Vagina (tissue), 2 donors: ENCODE measurements around the gene CHST9. TPM values are rescaled to one million over a fixed set of nuclear protein-coding genes. Genes with fewer than 3 reads are reported as not detected.

Source experiments
- DNase-seq, 2 donors: peaks; one replicate each; pipeline ENCODE4 v3.0.0-alpha.2; 2017; ENCODE audit errors: extremely low spot score in 2 of 2
- H3K27ac ChIP-seq: fragments of 200-600 bp; sonication (generic); one replicate; pipeline ENCODE4 v1.5.1; 2019
- H3K27me3 ChIP-seq: fragments of 200-600 bp; sonication (generic); one replicate; pipeline ENCODE4 v1.5.1; 2019
- H3K36me3 ChIP-seq, 2 donors: fragments of 200-600 bp; sonication (generic); one replicate each; pipeline ENCODE4 v1.5.1; 2017 to 2019
- H3K4me1 ChIP-seq: fragments of 200-600 bp; sonication (generic); one replicate; pipeline ENCODE4 v1.5.1; 2019
- H3K4me3 ChIP-seq, 2 donors: fragments of 200-600 bp; sonication (generic); 1 replicate in 1 of 2; 2 replicates in 1 of 2; pipeline ENCODE4 v1.5.1; 2016 to 2019
- H3K9me3 ChIP-seq: fragments of 200-600 bp; sonication (generic); one replicate; pipeline ENCODE4 v1.5.1; 2019
- POLR2A ChIP-seq, 2 donors: fragments of 450-650 bp; IDR thresholded peaks; one replicate each; pipeline ENCODE4 v1.6.1; 2017; ENCODE audit warnings: antibody characterized with exemption in 2 of 2, mild to moderate bottlenecking in 2 of 2, moderate library complexity in 2 of 2
- POLR2AphosphoS5 ChIP-seq, 2 donors: sonication (generic); formaldehyde crosslinking; IDR thresholded peaks; one replicate each; pipeline ENCODE4 v1.9.0; 2017; ENCODE audit warnings: antibody characterized with exemption in 2 of 2, mild to moderate bottlenecking in 2 of 2, low read depth in 1 of 2; ENCODE audit not compliant: insufficient read depth in 1 of 2
- intact Hi-C: fragments of 100-400 bp; cut with DNase I; formaldehyde crosslinking; loops from one replicate; pipeline ENCODE4 v1.15.1; 2023
- total RNA-seq: library from RNA; depleted of rRNA; stranded (reverse); fragments of >200 nt; gene quantifications from one replicate; pipeline ENCODE4 v1.2.3, GENCODE V29; 2016
- TF ChIP-seq, protein P1 (sequence below), 3 experiments: fragments of 450-650 bp in 2 of 3; fragments of 200-600 bp in 1 of 3; sonication (generic) in 1 of 3; IDR thresholded peaks; one replicate each; pipeline ENCODE4 v1.5.1; 2017 to 2019; ENCODE audit warnings: antibody characterized with exemption in 3 of 3, mild to moderate bottlenecking in 2 of 3, moderate library complexity in 2 of 3

CHST9 gene
- total RNA-seq, 1 donor from 2014 or later, result 0.74 TPM

DNA sequence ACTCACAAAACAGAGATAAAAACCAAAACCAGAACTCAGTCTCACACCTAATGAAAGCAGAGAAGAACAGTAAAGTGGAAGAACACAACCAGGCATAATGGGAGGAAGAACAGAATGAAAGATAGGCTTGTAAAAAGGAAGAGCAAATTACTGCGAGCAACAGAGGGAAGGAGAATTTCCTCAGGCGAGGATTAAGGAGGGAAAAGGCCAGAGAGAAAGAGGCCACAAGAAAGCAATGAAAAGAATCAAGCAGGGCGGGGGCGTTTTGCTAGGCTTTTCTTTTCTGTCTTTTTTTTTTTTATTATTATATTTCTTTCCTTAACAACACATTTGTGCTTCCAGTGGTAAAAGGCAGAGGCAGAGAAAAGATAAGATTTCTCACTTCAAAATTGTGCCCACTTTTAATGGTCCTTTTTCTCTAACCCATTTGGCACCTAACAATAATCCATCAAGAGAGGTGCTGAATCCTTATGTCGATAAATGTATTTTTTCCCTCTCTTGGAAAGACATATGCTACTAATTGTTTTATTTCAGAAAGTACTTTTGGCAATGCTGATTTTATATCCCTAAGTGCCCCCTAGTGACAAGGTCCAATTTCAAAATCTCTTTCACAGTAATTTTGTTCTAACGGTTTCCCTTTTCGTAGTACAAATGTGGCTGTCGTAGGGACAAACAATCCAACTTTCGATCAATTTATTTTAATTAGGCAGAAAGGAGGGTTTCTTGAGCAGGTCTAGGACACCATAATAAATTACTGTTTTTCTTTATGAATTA lies 180.9 kb downstream of the CHST9 start:
- TF ChIP-seq POLR2AphosphoS5 (IDR thresholded peaks at IDR 0.05; ENCODE audit: insufficient read depth in 1 of 2, low read depth in 1 of 2), result no peak
- TF ChIP-seq, protein P1, sequence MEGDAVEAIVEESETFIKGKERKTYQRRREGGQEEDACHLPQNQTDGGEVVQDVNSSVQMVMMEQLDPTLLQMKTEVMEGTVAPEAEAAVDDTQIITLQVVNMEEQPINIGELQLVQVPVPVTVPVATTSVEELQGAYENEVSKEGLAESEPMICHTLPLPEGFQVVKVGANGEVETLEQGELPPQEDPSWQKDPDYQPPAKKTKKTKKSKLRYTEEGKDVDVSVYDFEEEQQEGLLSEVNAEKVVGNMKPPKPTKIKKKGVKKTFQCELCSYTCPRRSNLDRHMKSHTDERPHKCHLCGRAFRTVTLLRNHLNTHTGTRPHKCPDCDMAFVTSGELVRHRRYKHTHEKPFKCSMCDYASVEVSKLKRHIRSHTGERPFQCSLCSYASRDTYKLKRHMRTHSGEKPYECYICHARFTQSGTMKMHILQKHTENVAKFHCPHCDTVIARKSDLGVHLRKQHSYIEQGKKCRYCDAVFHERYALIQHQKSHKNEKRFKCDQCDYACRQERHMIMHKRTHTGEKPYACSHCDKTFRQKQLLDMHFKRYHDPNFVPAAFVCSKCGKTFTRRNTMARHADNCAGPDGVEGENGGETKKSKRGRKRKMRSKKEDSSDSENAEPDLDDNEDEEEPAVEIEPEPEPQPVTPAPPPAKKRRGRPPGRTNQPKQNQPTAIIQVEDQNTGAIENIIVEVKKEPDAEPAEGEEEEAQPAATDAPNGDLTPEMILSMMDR (IDR thresholded peaks at IDR 0.05), result peak in 1 of 3 experiments; percentile 37
- Histone ChIP-seq H3K27ac (no peak overlapping the region), H3K4me3 (no peak overlapping the region), H3K27me3 (no peaks in the 10 kb centered on the region), H3K9me3 (no peaks in the 10 kb centered on the region), H3K36me3 (no peaks in the 10 kb centered on the region), H3K4me1 (no peaks in the 10 kb centered on the region)
- intact Hi-C loops, result no loop called here
- no peak for DNase-seq

GRCh38 chr18:26999797-27000196 lies 185.3 kb downstream of the CHST9 start:
- no peaks in the 10 kb centered on the region for H3K36me3 ChIP-seq
- H3K9me3 ChIP-seq, result no peaks in the 10 kb centered on the region
- DNase-seq, result no peak
- H3K27me3 ChIP-seq, result no peaks in the 10 kb centered on the region
- H3K4me1 ChIP-seq, result no peaks in the 10 kb centered on the region
- no peak overlapping the region for H3K27ac ChIP-seq
- TF ChIP-seq, protein P1 (IDR thresholded peaks at IDR 0.05), result no peak
- H3K4me3 ChIP-seq, result no peak overlapping the region
- intact Hi-C loops, result no loop called here

- Histone ChIP-seq H3K36me3 (no peaks in the 10 kb centered on the region), H3K4me3 (no peak overlapping the region), H3K27ac (no peak overlapping the region), H3K9me3 (no peaks in the 10 kb centered on the region), H3K27me3 (no peaks in the 10 kb centered on the region), H3K4me1 (no peaks in the 10 kb centered on the region)
- intact Hi-C loops, result no loop called here
- no peak for DNase-seq
- TF ChIP-seq POLR2AphosphoS5 (IDR thresholded peaks at IDR 0.05; ENCODE audit: insufficient read depth in 1 of 2, low read depth in 1 of 2) (no peak), POLR2A (IDR thresholded peaks at IDR 0.05) (no peak)
- TF ChIP-seq, protein P1 (IDR thresholded peaks at IDR 0.05), result no peak
Measured at GRCh38 chr18:26993568-26993967, 191.5 kb downstream of the CHST9 start.

DNA sequence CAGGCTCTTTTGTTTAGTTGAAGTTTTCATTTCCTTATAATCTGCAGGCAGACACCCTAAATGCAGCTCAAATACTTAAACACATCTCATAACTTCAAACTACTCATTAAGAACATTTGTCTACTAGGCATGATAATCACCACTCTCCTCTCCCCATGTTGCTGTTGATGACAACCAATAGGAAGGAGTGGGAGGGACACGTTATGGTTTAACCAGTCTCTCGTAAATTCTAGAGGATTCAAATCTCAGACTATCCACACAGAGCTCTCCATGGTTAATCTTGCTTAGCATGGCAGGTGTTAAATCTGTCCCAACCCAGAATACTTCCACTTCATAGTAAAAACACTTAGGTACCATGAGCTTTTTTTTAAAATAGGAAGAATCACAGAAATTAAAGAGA lies 192.2 kb downstream of the CHST9 start:
- no peak for TF ChIP-seq POLR2AphosphoS5 (IDR thresholded peaks at IDR 0.05; ENCODE audit: insufficient read depth in 1 of 2, low read depth in 1 of 2)
- TF ChIP-seq POLR2A (IDR thresholded peaks at IDR 0.05), result no peak
- TF ChIP-seq, protein P1 (IDR thresholded peaks at IDR 0.05), result no peak
- intact Hi-C loops, result no loop called here

DNA sequence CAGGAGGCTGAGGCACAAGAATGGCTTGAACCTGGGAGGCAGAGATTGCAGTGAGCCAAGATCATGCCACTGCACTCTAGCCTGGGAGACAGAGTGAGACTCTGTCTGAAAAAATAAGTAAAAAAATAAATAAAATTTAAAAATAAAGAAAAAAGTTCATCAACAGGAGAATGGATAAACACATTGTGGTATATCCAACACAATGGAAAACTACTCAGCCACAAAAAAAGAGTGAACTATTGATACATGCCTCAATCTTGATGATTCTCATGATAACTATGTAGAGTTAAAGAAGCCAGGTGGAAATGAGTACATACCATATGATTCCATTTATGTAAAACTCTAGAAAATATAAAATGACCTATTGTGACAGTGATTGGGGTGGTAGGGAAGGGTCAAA lies 195.3 kb downstream of the CHST9 start:
- DNase-seq, result no peak
- Histone ChIP-seq H3K4me3 (no peak overlapping the region), H3K4me1 (no peaks in the 10 kb centered on the region), H3K36me3 (no peaks in the 10 kb centered on the region), H3K9me3 (no peaks in the 10 kb centered on the region), H3K27me3 (no peaks in the 10 kb centered on the region), H3K27ac (no peak overlapping the region)
- TF ChIP-seq POLR2AphosphoS5 (IDR thresholded peaks at IDR 0.05; ENCODE audit: insufficient read depth in 1 of 2, low read depth in 1 of 2), result no peak
- TF ChIP-seq, protein P1 (IDR thresholded peaks at IDR 0.05), result no peak
- TF ChIP-seq POLR2A (IDR thresholded peaks at IDR 0.05), result no peak
- intact Hi-C loops, result no loop called here

More for the DNA sequence above, 192.2 kb downstream of the CHST9 start:
- Histone ChIP-seq H3K27me3 (no peaks in the 10 kb centered on the region), H3K36me3 (no peaks in the 10 kb centered on the region), H3K27ac (no peak overlapping the region), H3K4me1 (no peaks in the 10 kb centered on the region), H3K9me3 (no peaks in the 10 kb centered on the region), H3K4me3 (no peak overlapping the region)
- no peak for DNase-seq
